Skeletal muscle satellite cell (primary cell): ENCODE measurements around the gene CLEC18A.
"Not testable (repeated sequence)": the region's sequence is repeated elsewhere in the genome, so short reads cannot be mapped to it uniquely, and the experiment has no call there.

Experiments used
- H3K27me3 ChIP-seq: 2 replicates; pipeline ENCODE4 v1.7.0; 2013; ENCODE audit warnings: low read length; ENCODE audit not compliant: control insufficient read depth, insufficient read depth
- H3K36me3 ChIP-seq: 2 replicates; pipeline ENCODE4 v1.7.0; 2013; ENCODE audit warnings: mild to moderate bottlenecking, control low read depth, low read length; ENCODE audit not compliant: insufficient read depth
- H3K4me1 ChIP-seq: 2 replicates; pipeline ENCODE4 v1.7.0; 2013; ENCODE audit warnings: low read length; ENCODE audit not compliant: control insufficient read depth, insufficient read depth
- H3K4me2 ChIP-seq: 2 replicates; pipeline ENCODE4 v1.7.0; 2013; ENCODE audit warnings: mild to moderate bottlenecking, low read length
- H3K4me3 ChIP-seq: 2 replicates; pipeline ENCODE4 v1.7.0; 2013; ENCODE audit warnings: low read length
- H3K9ac ChIP-seq: 2 replicates; pipeline ENCODE4 v1.7.0; 2013; ENCODE audit warnings: mild to moderate bottlenecking, low read depth, low read length, moderate library complexity
- H3K9me3 ChIP-seq: replicated peaks from 2 replicates; pipeline ENCODE4 v1.7.0; 2013; ENCODE audit warnings: mild to moderate bottlenecking, control low read depth, low read length

Gene CLEC18A

DNA sequence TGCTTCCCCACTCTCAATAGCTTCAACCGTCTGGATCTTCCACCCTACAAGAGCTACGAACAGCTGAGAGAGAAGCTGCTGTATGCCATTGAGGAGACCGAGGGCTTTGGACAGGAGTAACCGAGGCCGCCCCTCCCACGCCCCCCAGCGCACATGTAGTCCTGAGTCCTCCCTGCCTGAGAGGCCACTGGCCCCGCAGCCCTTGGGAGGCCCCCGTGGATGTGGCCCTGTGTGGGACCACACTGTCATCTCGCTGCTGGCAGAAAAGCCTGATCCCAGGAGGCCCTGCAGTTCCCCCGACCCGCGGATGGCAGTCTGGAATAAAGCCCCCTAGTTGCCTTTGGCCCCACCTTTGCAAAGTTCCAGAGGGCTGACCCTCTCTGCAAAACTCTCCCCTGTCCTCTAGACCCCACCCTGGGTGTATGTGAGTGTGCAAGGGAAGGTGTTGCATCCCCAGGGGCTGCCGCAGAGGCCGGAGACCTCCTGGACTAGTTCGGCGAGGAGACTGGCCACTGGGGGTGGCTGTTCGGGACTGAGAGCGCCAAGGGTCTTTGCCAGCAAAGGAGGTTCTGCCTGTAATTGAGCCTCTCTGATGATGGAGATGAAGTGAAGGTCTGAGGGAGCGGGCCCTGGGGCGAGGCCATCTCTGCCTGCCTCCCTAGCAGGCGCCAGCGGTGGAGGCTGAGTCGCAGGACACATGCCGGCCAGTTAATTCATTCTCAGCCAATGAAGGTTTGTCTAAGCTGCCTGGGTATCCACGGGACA, 11.1 kb upstream of the CLEC18A start:
- H3K9ac ChIP-seq, result no peak overlapping the region
- H3K4me3 ChIP-seq, result no peak overlapping the region
- peaks cover 36% of the 10 kb centered on the region for H3K36me3 ChIP-seq

DNA sequence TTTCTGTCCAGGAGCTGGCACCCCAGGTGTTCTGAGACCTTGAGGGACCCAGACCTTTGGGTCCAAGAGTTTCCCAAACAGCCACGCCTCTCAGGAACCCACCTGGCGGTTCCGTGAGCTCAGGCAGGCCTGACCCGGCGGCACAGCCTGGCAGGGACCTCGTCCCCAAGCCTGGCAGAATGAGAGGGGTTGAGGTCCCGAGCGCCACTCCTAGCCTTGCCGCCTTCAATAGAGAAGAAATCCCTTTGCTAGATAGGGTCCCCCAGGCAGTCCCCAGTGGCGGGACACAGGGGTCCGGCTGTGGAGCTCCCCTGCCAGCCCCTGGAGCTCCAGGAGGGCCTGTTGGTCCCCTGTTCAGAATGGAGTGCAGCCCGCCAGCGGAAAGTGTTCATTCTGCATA, 10.5 kb upstream of the CLEC18A start:
- no peak overlapping the region for H3K9ac ChIP-seq

More for the DNA sequence above, 11.1 kb upstream of the CLEC18A start:
- no peaks in the 10 kb centered on the region for H3K27me3 ChIP-seq
- no peak overlapping the region for H3K4me2 ChIP-seq
- H3K9me3 ChIP-seq, result no peaks in the 10 kb centered on the region
- H3K4me1 ChIP-seq, result no peaks in the 10 kb centered on the region

DNA sequence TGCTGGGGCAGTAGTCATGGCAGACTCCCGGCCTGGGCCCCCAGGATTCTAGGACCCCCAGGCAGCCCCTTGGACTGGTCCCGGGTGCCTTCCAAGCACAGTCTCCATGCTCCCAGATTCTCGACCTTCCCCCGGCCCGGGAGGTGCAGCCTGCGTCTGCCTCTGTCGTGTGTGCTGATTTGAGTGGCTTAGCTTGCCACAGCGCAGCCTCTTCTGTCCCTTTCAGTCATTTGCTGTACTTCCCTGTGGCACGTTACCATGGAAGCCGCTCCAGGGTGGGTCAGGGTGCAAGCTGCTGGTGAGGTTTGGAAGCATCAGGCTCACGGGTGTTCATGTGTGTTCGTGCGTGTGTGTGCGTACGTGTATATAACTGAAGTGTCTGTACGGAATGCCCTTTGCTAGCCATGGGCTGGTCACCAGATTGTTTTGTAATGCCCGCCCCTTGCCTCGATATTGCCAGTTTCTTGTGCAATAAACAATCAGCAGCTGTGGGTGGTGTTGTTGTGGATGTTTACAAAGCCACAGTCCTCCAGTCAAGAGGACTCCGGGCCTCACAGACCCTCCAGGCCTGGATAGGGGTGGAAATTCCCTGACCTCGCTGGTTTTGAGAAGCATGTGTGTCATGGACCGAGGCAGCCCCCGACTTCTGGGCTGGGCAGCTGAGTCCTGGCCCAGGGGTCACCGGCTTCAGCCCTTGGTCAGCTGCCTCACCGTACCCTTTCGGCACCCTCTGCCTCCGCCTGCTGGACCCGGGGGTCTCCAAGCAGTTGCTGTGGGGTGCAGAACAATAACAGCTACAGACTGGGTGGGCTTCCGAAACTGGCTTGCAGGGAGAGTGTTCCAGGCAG, 9.7 kb upstream of the CLEC18A start:
- no peak overlapping the region for H3K4me2 ChIP-seq
- H3K36me3 ChIP-seq, result peaks cover 25% of the 10 kb centered on the region
- no peaks in the 10 kb centered on the region for H3K27me3 ChIP-seq
- H3K4me1 ChIP-seq, result no peaks in the 10 kb centered on the region
- H3K9me3 ChIP-seq, result no peaks in the 10 kb centered on the region
- no peak overlapping the region for H3K4me3 ChIP-seq
- no peak overlapping the region for H3K9ac ChIP-seq

More for the DNA sequence above, 10.5 kb upstream of the CLEC18A start:
- H3K4me1 ChIP-seq, result no peaks in the 10 kb centered on the region
- H3K36me3 ChIP-seq, result peaks cover 33% of the 10 kb centered on the region
- H3K4me2 ChIP-seq, result no peak overlapping the region
- H3K27me3 ChIP-seq, result no peaks in the 10 kb centered on the region
- no peaks in the 10 kb centered on the region for H3K9me3 ChIP-seq
- no peak overlapping the region for H3K4me3 ChIP-seq

DNA sequence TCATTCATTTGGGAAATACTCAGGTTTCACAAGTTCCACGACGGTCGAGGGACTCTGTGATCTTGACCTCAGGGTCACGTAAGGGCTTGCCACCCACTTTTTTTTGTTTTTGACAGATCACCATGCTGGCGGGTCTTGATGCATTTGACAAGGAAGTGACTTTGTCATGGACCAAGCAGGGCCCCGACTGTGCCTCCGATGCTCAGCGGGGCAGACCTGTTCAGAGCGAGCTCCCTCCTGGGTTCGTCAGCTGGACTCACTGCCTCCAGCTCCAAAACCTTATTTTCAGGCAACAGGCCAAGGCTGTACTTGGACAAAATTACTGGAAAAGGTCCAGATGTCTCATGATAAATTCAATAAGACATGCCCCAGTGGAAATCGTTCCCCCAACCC, 9.0 kb upstream of the CLEC18A start:
- no peak overlapping the region for H3K4me2 ChIP-seq
- H3K9me3 ChIP-seq, result no peaks in the 10 kb centered on the region
- no peaks in the 10 kb centered on the region for H3K4me1 ChIP-seq
- H3K9ac ChIP-seq, result no peak overlapping the region
- no peaks in the 10 kb centered on the region for H3K27me3 ChIP-seq
- H3K4me3 ChIP-seq, result no peak overlapping the region
- H3K36me3 ChIP-seq, result peaks cover 20% of the 10 kb centered on the region

DNA sequence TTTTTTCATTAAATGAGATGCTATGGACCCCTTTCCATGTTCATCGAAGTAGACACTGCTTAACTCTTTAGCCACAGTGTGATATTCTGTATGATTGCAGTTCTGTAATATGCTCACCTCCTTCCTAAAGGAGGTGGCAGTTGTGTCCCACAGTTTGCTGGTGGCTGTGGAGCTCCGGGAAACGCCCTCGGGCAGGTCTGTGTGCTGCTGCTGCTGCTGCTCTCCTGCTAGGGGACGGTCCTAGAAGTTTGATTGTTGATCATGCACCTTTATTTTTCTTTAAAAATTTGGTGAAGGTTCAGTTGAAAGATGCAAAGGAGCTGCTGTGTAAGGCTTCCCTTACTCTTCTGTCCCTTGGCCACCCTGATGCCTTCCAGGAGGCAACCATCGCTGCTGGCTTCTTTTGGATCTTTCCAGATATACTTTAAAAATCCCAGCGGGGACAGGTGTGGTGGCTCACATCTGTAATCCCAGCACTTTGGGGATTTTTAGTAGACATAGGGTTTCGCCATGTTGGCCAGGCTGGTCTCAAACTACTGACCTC, 8.4 kb upstream of the CLEC18A start:
- Histone ChIP-seq H3K4me3 (no peak overlapping the region), H3K4me1 (no peaks in the 10 kb centered on the region), H3K4me2 (no peak overlapping the region), H3K9ac (no peak overlapping the region), H3K27me3 (no peaks in the 10 kb centered on the region), H3K36me3 (peaks cover 17% of the 10 kb centered on the region), H3K9me3 (no peaks in the 10 kb centered on the region)

DNA sequence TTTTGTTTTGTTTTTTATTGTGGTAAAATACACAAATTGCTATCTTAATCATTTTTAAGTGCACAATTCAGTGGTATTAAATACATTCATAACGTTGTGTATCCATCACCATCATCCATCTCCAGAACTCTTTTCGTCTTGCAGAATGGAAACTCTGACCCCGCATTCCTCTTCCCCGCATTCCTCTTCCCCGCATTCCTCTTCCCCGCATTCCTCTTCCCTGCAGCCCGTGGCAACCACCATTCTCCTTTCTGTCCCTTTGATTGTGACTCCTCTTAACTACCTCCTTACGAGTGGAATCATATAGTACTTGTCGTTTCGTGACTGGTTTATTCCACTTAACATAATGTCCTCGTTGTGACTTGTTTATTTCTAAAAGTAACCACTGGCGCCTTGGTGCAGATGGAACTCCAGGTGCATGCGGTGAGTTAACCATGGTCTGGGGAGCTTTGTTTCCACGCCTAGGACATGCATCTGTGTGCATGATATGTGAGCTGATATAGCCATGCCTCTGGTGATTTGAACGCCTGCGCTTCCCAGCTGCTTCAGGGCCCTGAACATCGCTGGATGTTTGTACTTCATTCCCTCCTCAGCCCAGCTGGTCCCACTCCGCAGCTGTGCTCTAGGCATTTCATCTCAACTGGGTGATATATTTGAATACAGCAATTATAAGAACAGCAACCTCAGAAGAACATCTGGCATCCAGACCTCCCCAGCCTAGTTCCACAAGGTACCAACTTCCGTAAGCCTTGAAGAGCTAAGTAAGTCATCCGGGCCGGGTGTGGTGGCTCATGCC, 7.7 kb upstream of the CLEC18A start:
- not testable (repeated sequence) for H3K9ac ChIP-seq, H3K27me3 ChIP-seq, H3K4me2 ChIP-seq, H3K4me3 ChIP-seq, H3K4me1 ChIP-seq, H3K9me3 ChIP-seq
- peaks cover 16% of the 10 kb centered on the region for H3K36me3 ChIP-seq

DNA sequence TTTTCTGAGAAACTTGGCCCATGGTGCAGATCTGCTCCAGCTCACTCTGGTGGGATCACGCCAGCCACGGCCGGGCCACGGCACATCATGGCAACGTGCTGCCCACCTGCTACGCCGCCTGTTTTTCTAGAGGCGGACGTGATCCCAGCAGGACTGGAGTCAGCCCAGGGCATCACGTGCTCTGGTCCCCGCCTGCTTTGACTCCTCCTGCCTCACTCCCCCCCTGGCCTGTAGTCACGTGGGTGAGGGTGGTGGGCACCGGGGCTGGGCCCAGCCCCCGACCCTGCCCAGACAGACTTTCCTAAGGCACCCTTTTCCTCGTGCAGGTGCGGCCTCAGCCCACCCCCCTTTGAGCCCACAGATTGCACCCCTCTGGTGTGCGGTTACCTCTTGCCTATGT, 723 bp upstream of the CLEC18A start:
- not testable (repeated sequence) for H3K4me3 ChIP-seq, H3K4me1 ChIP-seq, H3K4me2 ChIP-seq, H3K9ac ChIP-seq, H3K27me3 ChIP-seq, H3K36me3 ChIP-seq, H3K9me3 ChIP-seq

DNA sequence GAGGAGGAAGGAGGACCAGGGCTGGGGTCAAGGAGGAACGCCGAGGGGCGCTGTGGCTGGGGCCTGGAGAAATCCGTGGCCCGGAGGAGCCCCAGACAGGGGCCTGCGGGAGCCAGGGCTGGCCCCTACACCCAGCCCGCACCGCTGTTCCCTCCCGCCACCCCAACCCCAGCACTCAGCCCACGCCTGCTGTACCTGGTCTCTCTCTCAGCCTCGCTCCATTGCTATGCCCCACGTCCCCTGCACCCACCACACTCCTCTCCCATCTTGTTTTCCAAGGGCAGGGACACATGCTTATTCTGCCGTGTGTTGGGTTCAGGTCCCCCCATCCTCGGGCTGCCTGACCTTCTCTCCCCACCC, 518 bp downstream of the CLEC18A start:
- not testable (repeated sequence) for H3K4me3 ChIP-seq, H3K4me2 ChIP-seq, H3K4me1 ChIP-seq, H3K36me3 ChIP-seq, H3K9me3 ChIP-seq, H3K27me3 ChIP-seq, H3K9ac ChIP-seq

DNA sequence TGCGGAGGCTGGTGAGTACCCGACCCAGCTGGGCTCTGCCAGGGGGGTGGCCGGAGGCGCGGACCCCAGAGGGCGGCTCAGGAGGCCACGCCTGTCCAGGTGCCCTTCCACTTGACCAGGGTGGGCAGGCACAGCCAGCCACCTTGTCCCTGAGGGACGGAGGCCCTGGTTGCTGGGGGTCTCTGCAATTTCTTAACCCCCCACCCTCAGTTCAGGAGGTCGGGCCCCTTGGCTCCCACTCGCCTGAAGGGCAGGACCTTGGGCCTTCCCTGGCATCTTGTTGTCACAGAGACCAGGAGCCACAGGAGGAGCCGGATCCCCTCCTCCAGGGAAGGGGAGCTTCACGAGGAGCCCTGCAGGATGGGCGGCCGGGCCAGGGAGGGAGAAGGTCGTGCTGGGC, 982 bp downstream of the CLEC18A start:
- H3K27me3 ChIP-seq, H3K4me3 ChIP-seq, H3K9ac ChIP-seq, H3K36me3 ChIP-seq, H3K4me1 ChIP-seq, H3K9me3 ChIP-seq, H3K4me2 ChIP-seq: not testable (repeated sequence)

DNA sequence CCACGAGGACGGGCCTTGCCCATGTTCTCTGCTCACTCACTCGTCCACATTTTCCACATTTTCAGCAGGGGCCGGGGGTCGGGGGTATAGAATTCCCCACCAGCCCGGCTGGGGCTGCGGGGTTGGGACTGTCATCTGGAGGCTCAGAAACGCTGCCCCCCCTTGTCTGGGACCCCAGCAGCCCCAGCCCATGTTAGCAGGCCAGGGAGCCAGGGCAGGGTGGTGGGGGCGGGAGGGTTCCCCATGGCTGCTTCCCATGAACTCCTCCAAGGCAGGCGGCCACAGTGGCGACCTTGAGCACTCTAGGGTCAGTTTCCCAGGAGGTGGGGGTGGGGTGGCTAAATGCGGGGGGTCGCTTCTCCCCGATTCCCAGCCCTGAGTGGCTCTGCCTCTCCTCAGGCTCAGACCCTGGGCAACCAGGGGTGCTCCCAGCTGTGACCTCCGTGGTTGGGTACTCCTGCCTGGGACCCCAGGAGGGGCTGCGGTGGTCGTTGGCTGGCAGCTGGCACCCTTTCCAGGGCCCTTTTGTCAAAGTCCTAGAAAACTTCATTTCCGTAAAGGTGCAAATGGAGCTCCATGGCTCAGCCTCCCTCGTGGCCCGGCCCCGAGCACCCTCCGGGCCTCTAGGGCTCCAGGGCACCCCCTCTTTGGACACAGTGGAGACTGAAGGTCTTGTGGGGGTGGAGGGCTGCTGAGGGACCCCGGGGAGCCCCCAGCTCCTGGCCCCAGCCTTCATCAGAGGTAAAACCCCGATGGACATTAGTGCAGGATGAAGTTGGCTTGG, 1.6 kb downstream of the CLEC18A start:
- not testable (repeated sequence) for H3K4me3 ChIP-seq, H3K36me3 ChIP-seq, H3K4me2 ChIP-seq, H3K9ac ChIP-seq, H3K27me3 ChIP-seq, H3K9me3 ChIP-seq, H3K4me1 ChIP-seq

DNA sequence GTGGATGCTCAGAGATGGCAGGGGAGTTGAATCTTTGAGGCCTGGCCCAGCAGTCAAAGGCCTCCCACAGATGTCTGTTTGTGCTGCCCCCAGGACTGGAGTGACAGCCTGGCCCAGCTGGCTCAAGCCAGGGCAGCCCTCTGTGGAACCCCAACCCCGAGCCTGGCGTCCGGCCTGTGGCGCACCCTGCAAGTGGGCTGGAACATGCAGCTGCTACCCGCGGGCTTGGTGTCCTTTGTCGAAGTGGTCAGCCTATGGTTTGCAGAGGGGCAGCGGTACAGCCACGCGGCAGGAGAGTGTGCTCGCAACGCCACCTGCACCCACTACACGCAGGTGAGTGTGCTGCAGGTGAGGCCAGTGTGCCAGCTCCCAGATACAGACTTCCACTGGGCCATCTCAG, 3.1 kb downstream of the CLEC18A start:
- H3K4me3 ChIP-seq, H3K36me3 ChIP-seq, H3K4me1 ChIP-seq, H3K27me3 ChIP-seq, H3K9ac ChIP-seq, H3K9me3 ChIP-seq, H3K4me2 ChIP-seq: not testable (repeated sequence)
